ENCODE measurements around the gene INHBB. TPM values are rescaled to one million over a fixed set of nuclear protein-coding genes. Genes with fewer than 3 reads are reported as not detected.

Gene INHBB
- total and polyA plus RNA-seq, 2 of the 4 experiments (the other 2 are of a cell fraction) = 0.18 to 0.92 TPM

DNA sequence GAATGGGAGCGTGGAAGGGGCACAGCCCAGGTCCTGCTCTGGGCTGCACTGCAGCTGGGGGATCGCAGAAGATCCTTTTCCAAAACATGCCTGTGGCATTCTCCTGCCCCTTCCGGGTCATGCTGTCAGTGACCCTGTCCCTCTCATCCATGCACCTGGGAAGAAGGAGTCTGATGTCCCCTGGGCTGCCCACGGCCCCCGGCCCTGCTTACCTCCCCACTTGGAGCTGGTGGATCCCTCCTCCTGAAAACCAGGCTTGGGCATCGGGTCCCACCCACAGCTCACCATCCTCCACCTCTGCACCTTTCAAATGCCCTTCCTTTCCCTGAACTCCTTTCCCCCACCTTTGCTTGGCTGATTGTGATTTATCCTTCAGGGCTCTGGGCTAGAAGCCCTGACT, 11.8 kb downstream of the INHBB start:
- WGBS, 2 experiments (ENCODE audit: extremely low coverage in 2 of 2, insufficient read length in 1 of 2) = 50% methylated on average over 3 of the region's 6 CpGs; no CpG with 5 or more reads in 1 of the 2 experiments
- POLR2A ChIA-PET (ENCODE audit: unreplicated experiment) = no interaction called here
- BruUV-seq (replicated peaks) = no TSS peak

More for the DNA sequence above, 11.8 kb downstream of the INHBB start:
- Histone ChIP-seq H3K27ac (ENCODE audit: insufficient read depth, low read length) (no peak overlapping the region), H3K14ac (replicated peaks; ENCODE audit: low read depth, low read length) (no peak overlapping the region), H3K9me1 (ENCODE audit: insufficient read depth, low read length) (no peaks in the 10 kb centered on the region), H3K4me2 (ENCODE audit: low read depth, low read length) (no peak overlapping the region), H4K91ac (ENCODE audit: insufficient read depth, low read depth, low read length) (no peak overlapping the region), H3K18ac (ENCODE audit: low read depth, low read length) (no peak overlapping the region), H3K4me1 (ENCODE audit: control insufficient read depth, insufficient read depth, low read length) (peaks cover 1% of the 10 kb centered on the region; the same call in 1 of the 2 replicates), H2AFZ (replicated peaks; ENCODE audit: low read length, poor library complexity) (no peak overlapping the region), H3K23ac (ENCODE audit: low read depth, low read length) (no peak overlapping the region), H3K4me3 (ENCODE audit: insufficient read depth, low read depth, low read length) (no peak overlapping the region), H3K4ac (ENCODE audit: low read depth, low read length) (no peak overlapping the region), H3K36me3 (ENCODE audit: control insufficient read depth, insufficient read depth, low read length) (no peaks in the 10 kb centered on the region), H2BK15ac (ENCODE audit: low read depth, low read length) (no peak overlapping the region), H3K9ac (ENCODE audit: low read depth, low read length) (no peak overlapping the region), H3K9me3 (ENCODE audit: control insufficient read depth, insufficient read depth, low read length) (no peaks in the 10 kb centered on the region), H3K27me3 (ENCODE audit: control insufficient read depth, insufficient read depth, low read length) (peaks cover 75% of the 10 kb centered on the region), H4K8ac (ENCODE audit: low read depth in 2 of 2, low read length in 2 of 2) (no peak overlapping the region), H2BK20ac (ENCODE audit: low read depth, low read length) (no peak overlapping the region), H4K20me1 (ENCODE audit: insufficient read depth, low read length) (no peaks in the 10 kb centered on the region), H3K56ac (ENCODE audit: extremely low read depth, insufficient read depth, low read length) (no peak overlapping the region), H2AK9ac (replicated peaks; ENCODE audit: low read depth, low read length, poor library complexity) (no peak overlapping the region), H3K79me1 (ENCODE audit: low read depth in 1 of 2, low read length in 2 of 2) (no peaks in the 10 kb centered on the region), H2BK120ac (ENCODE audit: low read depth, low read length) (no peak overlapping the region), H2AK5ac (ENCODE audit: low read depth, low read length) (no peak overlapping the region), H2BK5ac (ENCODE audit: low read depth, low read length, poor library complexity, severe bottlenecking) (no peak overlapping the region), H4K5ac (ENCODE audit: low read depth, low read length) (no peak overlapping the region)
- intact Hi-C loops (cut with micrococcal nuclease) = no loop called here
- ATAC-seq (ENCODE audit: low read depth) (no peak), DNase-seq (no peak)
- in situ Hi-C loops (cut with MboI; ENCODE audit: low sequenced_read_pairs) = no loop called here
- TF ChIP-seq CTCF (conservative IDR thresholded peaks at IDR 0.05; ENCODE audit: low read depth, low read length) (no peak), RFX5 (IDR thresholded peaks at IDR 0.05; ENCODE audit: low read depth, low read length) (no peak)
- CTCF ChIA-PET = no interaction called here
- dilution Hi-C loops (cut with HindIII; ENCODE audit: low sequenced_read_pairs, unreplicated experiment) = no loop called here

Measured in IMR-90 (cell line).